IPS-20b (cell line): ENCODE results near the gene THRAP3.
"Not testable (repeated sequence)": the region's sequence is repeated elsewhere in the genome, so short reads cannot be mapped to it uniquely, and the experiment has no call there.

Experiments used
- H3K27ac ChIP-seq: one replicate; pipeline ENCODE4 v1.5.1; 2013; ENCODE audit warnings: low read length
- H3K27me3 ChIP-seq: 2 replicates; pipeline ENCODE4 v1.6.1; 2013; ENCODE audit warnings: mild to moderate bottlenecking, low read length, inconsistent platforms; ENCODE audit not compliant: insufficient read depth
- H3K36me3 ChIP-seq: 2 replicates; pipeline ENCODE4 v1.6.1; 2013; ENCODE audit warnings: low read depth, mild to moderate bottlenecking, inconsistent platforms, low read length, moderate library complexity; ENCODE audit not compliant: insufficient read depth
- H3K4me1 ChIP-seq: 2 replicates; pipeline ENCODE4 v1.6.1; 2013; ENCODE audit warnings: mild to moderate bottlenecking, control low read depth, inconsistent platforms, low read length, moderate library complexity; ENCODE audit not compliant: insufficient read depth
- H3K4me3 ChIP-seq: 2 replicates; pipeline ENCODE4 v1.5.1; 2013; ENCODE audit warnings: mild to moderate bottlenecking, low read length, inconsistent platforms
- H3K9ac ChIP-seq: 2 replicates; pipeline ENCODE4 v1.6.1; 2013; ENCODE audit warnings: low read depth, mild to moderate bottlenecking, inconsistent platforms, low read length, moderate library complexity
- H3K9me3 ChIP-seq: 2 replicates; pipeline ENCODE4 v1.6.1; 2013; ENCODE audit warnings: mild to moderate bottlenecking, low read depth, low read length, inconsistent platforms; ENCODE audit not compliant: insufficient read depth

THRAP3 gene

GRCh38 chr1:36183309-36183856 lies 40.9 kb upstream of the THRAP3 start:
- Histone ChIP-seq H3K9me3 (no peaks in the 10 kb centered on the region), H3K36me3 (peaks cover 22% of the 10 kb centered on the region), H3K9ac (no peak overlapping the region), H3K27me3 (no peaks in the 10 kb centered on the region), H3K4me3 (no peak overlapping the region), H3K27ac (no peak overlapping the region), H3K4me1 (peaks cover 5% of the 10 kb centered on the region; the same call in 1 of the 2 replicates)

- Histone ChIP-seq H3K36me3 (no peaks in the 10 kb centered on the region), H3K4me3 (peak overlapping the region; percentile 40), H3K9me3 (no peaks in the 10 kb centered on the region), H3K27ac (no peak overlapping the region), H3K9ac (peak overlapping the region; percentile 46; the same call in 1 of the 2 replicates), H3K4me1 (no peaks in the 10 kb centered on the region; the same call in 1 of the 2 replicates), H3K27me3 (no peaks in the 10 kb centered on the region)
Measured at GRCh38 chr1:36187800-36188593, 36.2 kb upstream of the THRAP3 start.

GRCh38 chr1:36196805-36197204 lies 27.4 kb upstream of the THRAP3 start:
- not testable (repeated sequence) for H3K36me3 ChIP-seq, H3K27me3 ChIP-seq, H3K4me1 ChIP-seq, H3K9ac ChIP-seq, H3K27ac ChIP-seq, H3K9me3 ChIP-seq, H3K4me3 ChIP-seq

GRCh38 chr1:36198641-36199040 lies 25.6 kb upstream of the THRAP3 start:
- Histone ChIP-seq H3K36me3 (no peaks in the 10 kb centered on the region), H3K27me3 (no peaks in the 10 kb centered on the region), H3K9me3 (no peaks in the 10 kb centered on the region)

GRCh38 chr1:36199934-36200741 lies 24.1 kb upstream of the THRAP3 start:
- Histone ChIP-seq H3K9ac (no peak overlapping the region), H3K27ac (no peak overlapping the region), H3K4me3 (no peak overlapping the region)

More at GRCh38 chr1:36198641-36199040, 25.6 kb upstream of the THRAP3 start:
- Histone ChIP-seq H3K27ac (no peak overlapping the region), H3K9ac (no peak overlapping the region), H3K4me3 (no peak overlapping the region), H3K4me1 (no peaks in the 10 kb centered on the region)

GRCh38 chr1:36203027-36203553 lies 21.2 kb upstream of the THRAP3 start:
- no peak overlapping the region for H3K27ac ChIP-seq
- no peaks in the 10 kb centered on the region for H3K4me1 ChIP-seq

More at GRCh38 chr1:36199934-36200741, 24.1 kb upstream of the THRAP3 start:
- Histone ChIP-seq H3K9me3 (no peaks in the 10 kb centered on the region), H3K4me1 (no peaks in the 10 kb centered on the region), H3K36me3 (no peaks in the 10 kb centered on the region), H3K27me3 (no peaks in the 10 kb centered on the region)

GRCh38 chr1:36203554-36204346 lies 20.5 kb upstream of the THRAP3 start:
- H3K9ac ChIP-seq, result no peak overlapping the region
- no peaks in the 10 kb centered on the region for H3K4me1 ChIP-seq
- H3K4me3 ChIP-seq, result no peak overlapping the region
- H3K9me3 ChIP-seq, result no peaks in the 10 kb centered on the region
- H3K27ac ChIP-seq, result no peak overlapping the region
- no peaks in the 10 kb centered on the region for H3K27me3 ChIP-seq
- no peaks in the 10 kb centered on the region for H3K36me3 ChIP-seq

More at GRCh38 chr1:36203027-36203553, 21.2 kb upstream of the THRAP3 start:
- Histone ChIP-seq H3K36me3 (no peaks in the 10 kb centered on the region), H3K9me3 (no peaks in the 10 kb centered on the region), H3K9ac (no peak overlapping the region), H3K4me3 (no peak overlapping the region), H3K27me3 (no peaks in the 10 kb centered on the region)

- Histone ChIP-seq H3K4me3 (no peak overlapping the region), H3K9me3 (no peaks in the 10 kb centered on the region), H3K4me1 (no peaks in the 10 kb centered on the region), H3K36me3 (no peaks in the 10 kb centered on the region), H3K27ac (no peak overlapping the region), H3K27me3 (no peaks in the 10 kb centered on the region), H3K9ac (no peak overlapping the region)
Measured at GRCh38 chr1:36204347-36204909, 19.8 kb upstream of the THRAP3 start.

- H3K4me1 ChIP-seq, result no peaks in the 10 kb centered on the region
- no peaks in the 10 kb centered on the region for H3K36me3 ChIP-seq
- H3K9me3 ChIP-seq, result no peaks in the 10 kb centered on the region
- H3K9ac ChIP-seq, result no peak overlapping the region
- H3K27ac ChIP-seq, result no peak overlapping the region
- no peak overlapping the region for H3K4me3 ChIP-seq
- no peaks in the 10 kb centered on the region for H3K27me3 ChIP-seq
Measured at GRCh38 chr1:36206323-36206858, 17.9 kb upstream of the THRAP3 start.

- H3K4me1 ChIP-seq, result no peaks in the 10 kb centered on the region
- H3K9me3 ChIP-seq, result no peaks in the 10 kb centered on the region
- H3K36me3 ChIP-seq, result no peaks in the 10 kb centered on the region
- H3K9ac ChIP-seq, result no peak overlapping the region
- no peak overlapping the region for H3K27ac ChIP-seq
- H3K27me3 ChIP-seq, result no peaks in the 10 kb centered on the region
- no peak overlapping the region for H3K4me3 ChIP-seq
Measured at GRCh38 chr1:36207339-36207738, 16.9 kb upstream of the THRAP3 start.
